IgD-negative memory B cell (primary cell): ENCODE data around the gene TPM1. TPM values are rescaled to one million over a fixed set of nuclear protein-coding genes. Genes with fewer than 3 reads are reported as not detected.
A peak's percentile ranks its signal among the peaks of the same experiment; 100 is the strongest.
"Not testable (repeated sequence)": the region's sequence is repeated elsewhere in the genome, so short reads cannot be mapped to it uniquely, and the experiment has no call there.

Experiments used
- H3K27ac Mint-ChIP-seq, 3 donors: one replicate each; pipeline ENCODE4 v1.8.0; 2020 to 2022; ENCODE audit warnings: mild to moderate bottlenecking in 3 of 3, mixed read lengths in 3 of 3, moderate library complexity in 1 of 3
- H3K27me3 Mint-ChIP-seq: one replicate; pipeline ENCODE4 v1.8.0; 2021; ENCODE audit warnings: mixed read lengths
- H3K36me3 Mint-ChIP-seq: one replicate; pipeline ENCODE4 v1.8.0; 2020; ENCODE audit warnings: mild to moderate bottlenecking, mixed read lengths
- H3K4me1 Mint-ChIP-seq, 3 donors: one replicate each; pipeline ENCODE4 v1.8.0; 2020 to 2022; ENCODE audit warnings: mixed read lengths in 3 of 3, mild to moderate bottlenecking in 1 of 3
- H3K4me3 Mint-ChIP-seq, 4 donors: one replicate each; pipeline ENCODE4 v1.8.0; 2020 to 2022; ENCODE audit warnings: mild to moderate bottlenecking in 4 of 4, mixed read lengths in 4 of 4, moderate library complexity in 3 of 4
- H3K9me3 Mint-ChIP-seq, 3 donors: one replicate each; pipeline ENCODE4 v1.8.0; 2020 to 2021; ENCODE audit warnings: mixed read lengths in 3 of 3, mild to moderate bottlenecking in 1 of 3
- polyA plus RNA-seq: library from polyadenylated mRNA; unstranded; fragments of 300-500 nt; fragmentation: Illumina TruSeq; gene quantifications from one replicate; pipeline ENCODE4 v1.2.3, GENCODE V29; 2021

The TPM1 gene
- polyA plus RNA-seq: 5.4 TPM

- Mint-ChIP-seq H3K27me3 (peaks cover 43% of the 10 kb centered on the region), H3K27ac (peak within 1 kb of the TSS in 1 of 3 donors; percentile 67), H3K4me1 (peaks cover 3 to 8% (median 6%) of the 10 kb centered on the region in 3 donors)
Observed at GRCh38 chr15:63041974-63042876, at the start of gene TPM1. Gene TPM1 (plus strand): TSS chr15:63042747. CDS start chr15:63042830, 83 bp downstream.

GRCh38 chr15:62993066-62993465 lies 49.5 kb upstream of the TPM1 start:
- Mint-ChIP-seq H3K4me1 (no peaks in the 10 kb centered on the region), H3K36me3 (no peaks in the 10 kb centered on the region), H3K27me3 (peaks cover 22% of the 10 kb centered on the region), H3K4me3 (no peak overlapping the region), H3K27ac (no peak overlapping the region), H3K9me3 (peaks cover 0 to 3% (median 0%) of the 10 kb centered on the region in 3 donors)

More at GRCh38 chr15:63041974-63042876, at the start of gene TPM1:
- Mint-ChIP-seq H3K36me3 (no peaks in the 10 kb centered on the region), H3K9me3 (no peaks in the 10 kb centered on the region), H3K4me3 (peak within 1 kb of the TSS; percentile 68 to 94 (median 86))

GRCh38 chr15:62993632-62994031 lies 48.9 kb upstream of the TPM1 start:
- not testable (repeated sequence) for H3K4me3 Mint-ChIP-seq, H3K27ac Mint-ChIP-seq, H3K4me1 Mint-ChIP-seq, H3K36me3 Mint-ChIP-seq, H3K9me3 Mint-ChIP-seq
- peaks cover 22% of the 10 kb centered on the region for H3K27me3 Mint-ChIP-seq

DNA sequence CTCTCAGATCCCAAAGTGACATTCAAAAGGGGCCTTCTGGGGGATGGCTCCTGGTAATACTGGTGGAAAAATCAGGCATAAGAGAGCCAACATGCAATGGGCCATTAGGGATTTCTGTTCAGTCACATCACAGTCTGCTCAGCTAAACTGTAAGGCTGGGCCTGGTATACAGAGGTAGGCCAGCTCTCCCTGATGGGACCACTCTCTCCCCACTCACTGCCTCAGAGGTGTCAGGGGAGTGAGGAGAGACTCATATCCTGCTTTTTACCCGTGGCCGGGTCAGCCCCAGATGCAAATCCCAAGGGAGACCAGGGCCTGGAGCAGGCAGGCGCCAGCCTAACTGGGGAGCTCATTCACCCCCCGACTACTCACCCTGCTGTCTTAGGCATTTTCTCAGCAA lies 48.1 kb upstream of the TPM1 start:
- H3K4me3 Mint-ChIP-seq: no peak overlapping the region
- peaks cover 20% of the 10 kb centered on the region for H3K27me3 Mint-ChIP-seq
- no peaks in the 10 kb centered on the region for H3K36me3 Mint-ChIP-seq
- H3K4me1 Mint-ChIP-seq: no peaks in the 10 kb centered on the region
- no peak overlapping the region for H3K27ac Mint-ChIP-seq
- H3K9me3 Mint-ChIP-seq: peaks cover 0 to 3% (median 0%) of the 10 kb centered on the region in 3 donors

- H3K9me3 Mint-ChIP-seq: peaks cover 0 to 3% (median 0%) of the 10 kb centered on the region in 3 donors
- no peak overlapping the region for H3K27ac Mint-ChIP-seq
- no peaks in the 10 kb centered on the region for H3K4me1 Mint-ChIP-seq
- no peak overlapping the region for H3K4me3 Mint-ChIP-seq
- no peaks in the 10 kb centered on the region for H3K36me3 Mint-ChIP-seq
- peaks cover 16% of the 10 kb centered on the region for H3K27me3 Mint-ChIP-seq
Observed at GRCh38 chr15:62994975-62995681, 47.4 kb upstream of the TPM1 start.

DNA sequence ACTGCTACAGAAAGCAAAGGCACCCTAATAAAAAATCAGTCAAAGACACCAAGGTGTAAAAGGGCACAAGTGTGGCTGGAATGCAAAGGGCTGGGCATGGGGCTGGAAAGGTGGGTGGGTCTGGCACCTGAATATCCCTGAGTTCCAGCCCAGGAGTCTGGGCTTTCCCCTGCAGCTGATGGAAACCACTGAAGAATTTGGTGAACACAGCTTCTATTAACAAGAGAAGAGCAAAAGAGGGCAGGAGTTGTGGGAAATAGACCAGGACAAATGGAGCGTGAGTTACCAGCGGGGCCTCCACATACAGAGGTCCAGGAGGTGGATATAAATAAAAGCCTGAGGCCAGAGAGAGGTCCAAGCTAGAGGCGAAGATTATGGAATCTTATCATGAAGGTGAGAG lies 45.1 kb upstream of the TPM1 start:
- Mint-ChIP-seq H3K36me3 (no peaks in the 10 kb centered on the region), H3K4me3 (no peak overlapping the region), H3K27me3 (peaks cover 8% of the 10 kb centered on the region), H3K9me3 (peaks cover 0 to 2% (median 0%) of the 10 kb centered on the region in 3 donors), H3K27ac (no peak overlapping the region), H3K4me1 (no peaks in the 10 kb centered on the region)

DNA sequence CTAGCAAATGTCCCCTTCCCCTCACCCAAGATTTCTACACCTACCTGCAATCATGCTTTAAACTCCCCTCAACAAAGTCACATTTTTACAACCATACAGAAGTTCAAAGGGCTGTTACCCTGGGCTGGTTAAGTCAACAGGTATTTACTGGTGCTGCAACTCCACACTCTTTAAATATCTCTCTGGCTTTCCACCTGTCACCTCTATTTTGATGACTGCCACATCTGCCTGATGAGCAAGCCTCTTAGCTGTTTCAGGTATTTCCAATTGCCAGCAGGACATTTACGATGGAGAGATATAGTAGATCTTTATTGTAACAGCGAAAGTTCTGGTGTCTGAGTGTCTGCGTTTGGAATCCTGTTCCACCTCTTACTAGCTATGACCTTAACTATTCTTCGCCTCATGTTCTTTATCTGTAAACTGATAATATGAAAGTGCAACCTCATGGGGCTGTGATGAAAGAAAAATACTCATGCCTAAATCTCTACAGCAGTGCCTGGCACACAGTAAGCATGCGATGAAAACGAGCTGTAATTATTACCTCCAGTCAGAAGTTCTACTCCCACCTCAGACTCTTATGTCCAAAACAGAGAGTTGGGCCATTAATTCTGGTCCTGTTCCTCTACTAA lies 44.2 kb upstream of the TPM1 start:
- no peaks in the 10 kb centered on the region for H3K9me3 Mint-ChIP-seq
- H3K27ac Mint-ChIP-seq: no peak overlapping the region
- H3K4me3 Mint-ChIP-seq: no peak overlapping the region
- no peaks in the 10 kb centered on the region for H3K36me3 Mint-ChIP-seq
- peaks cover 4% of the 10 kb centered on the region for H3K27me3 Mint-ChIP-seq
- no peaks in the 10 kb centered on the region for H3K4me1 Mint-ChIP-seq

GRCh38 chr15:62999178-62999577 lies 43.4 kb upstream of the TPM1 start:
- Mint-ChIP-seq H3K4me3 (no peak overlapping the region), H3K27ac (no peak overlapping the region), H3K4me1 (no peaks in the 10 kb centered on the region), H3K27me3 (peaks cover 7% of the 10 kb centered on the region), H3K36me3 (no peaks in the 10 kb centered on the region), H3K9me3 (no peaks in the 10 kb centered on the region)

DNA sequence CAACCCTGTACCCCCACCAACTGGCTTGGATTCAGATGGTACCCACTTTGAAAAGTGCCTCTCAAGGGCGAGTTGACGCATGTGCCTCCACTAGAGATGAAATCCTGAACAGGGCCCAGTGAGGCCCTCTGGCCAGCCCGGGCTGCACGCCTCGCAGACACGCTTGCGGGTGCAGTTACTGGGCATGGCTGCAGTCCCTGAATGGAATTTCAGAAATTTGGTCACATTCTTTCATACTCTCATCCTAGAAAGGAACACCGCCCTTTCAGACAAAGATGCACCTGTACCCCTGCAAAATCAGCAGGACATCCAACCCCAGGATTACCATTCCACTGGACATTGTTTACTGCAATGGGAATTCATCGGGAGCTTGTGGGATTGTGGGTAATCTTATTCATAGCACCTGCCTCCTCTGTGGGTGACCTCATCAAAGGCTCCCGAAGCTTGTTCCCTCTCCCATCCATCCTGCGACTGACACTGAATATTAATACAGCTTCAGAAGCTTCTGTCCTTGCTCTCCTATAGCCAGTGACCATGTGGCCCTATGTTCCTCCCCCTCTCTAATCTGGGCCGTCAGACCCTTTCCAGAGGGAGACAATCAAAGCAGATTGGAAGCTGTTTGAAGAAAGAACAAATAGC lies 42.5 kb upstream of the TPM1 start:
- Mint-ChIP-seq H3K9me3 (peaks cover 0 to 2% (median 0%) of the 10 kb centered on the region in 3 donors), H3K27me3 (peaks cover 11% of the 10 kb centered on the region), H3K27ac (no peak overlapping the region), H3K36me3 (no peaks in the 10 kb centered on the region), H3K4me3 (peak overlapping the region in 1 of 4 donors; percentile 28), H3K4me1 (no peaks in the 10 kb centered on the region)

- no peaks in the 10 kb centered on the region for H3K36me3 Mint-ChIP-seq
- H3K4me3 Mint-ChIP-seq: no peak overlapping the region
- H3K4me1 Mint-ChIP-seq: no peaks in the 10 kb centered on the region
- peaks cover 0 to 2% (median 0%) of the 10 kb centered on the region in 3 donors for H3K9me3 Mint-ChIP-seq
- H3K27me3 Mint-ChIP-seq: peaks cover 11% of the 10 kb centered on the region
- no peak overlapping the region for H3K27ac Mint-ChIP-seq
Observed at GRCh38 chr15:63000706-63001105, 41.8 kb upstream of the TPM1 start.

DNA sequence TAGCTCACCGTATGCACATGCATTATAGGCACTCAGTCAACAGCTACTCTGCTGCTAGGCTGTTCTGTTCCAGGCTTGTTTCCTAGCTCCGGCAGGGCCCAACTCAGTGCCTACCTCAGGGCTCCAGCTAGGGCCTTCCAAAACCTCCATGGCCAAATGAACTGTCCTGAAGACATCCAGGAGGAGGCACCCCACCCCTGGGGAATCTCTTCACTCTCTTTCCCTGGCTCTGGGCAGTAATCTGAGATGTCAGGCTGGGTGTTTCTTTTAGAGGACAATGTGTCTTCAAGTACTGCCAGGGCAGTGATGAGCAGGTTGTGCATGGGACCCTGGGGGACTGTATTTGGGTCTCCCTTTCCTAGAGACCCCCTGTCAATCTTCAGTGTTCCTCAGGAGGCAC lies 38.3 kb upstream of the TPM1 start:
- Mint-ChIP-seq H3K9me3 (peaks cover 0 to 2% (median 0%) of the 10 kb centered on the region in 3 donors), H3K4me1 (no peaks in the 10 kb centered on the region), H3K36me3 (no peaks in the 10 kb centered on the region), H3K27me3 (peaks cover 10% of the 10 kb centered on the region), H3K27ac (no peak overlapping the region), H3K4me3 (no peak overlapping the region)

DNA sequence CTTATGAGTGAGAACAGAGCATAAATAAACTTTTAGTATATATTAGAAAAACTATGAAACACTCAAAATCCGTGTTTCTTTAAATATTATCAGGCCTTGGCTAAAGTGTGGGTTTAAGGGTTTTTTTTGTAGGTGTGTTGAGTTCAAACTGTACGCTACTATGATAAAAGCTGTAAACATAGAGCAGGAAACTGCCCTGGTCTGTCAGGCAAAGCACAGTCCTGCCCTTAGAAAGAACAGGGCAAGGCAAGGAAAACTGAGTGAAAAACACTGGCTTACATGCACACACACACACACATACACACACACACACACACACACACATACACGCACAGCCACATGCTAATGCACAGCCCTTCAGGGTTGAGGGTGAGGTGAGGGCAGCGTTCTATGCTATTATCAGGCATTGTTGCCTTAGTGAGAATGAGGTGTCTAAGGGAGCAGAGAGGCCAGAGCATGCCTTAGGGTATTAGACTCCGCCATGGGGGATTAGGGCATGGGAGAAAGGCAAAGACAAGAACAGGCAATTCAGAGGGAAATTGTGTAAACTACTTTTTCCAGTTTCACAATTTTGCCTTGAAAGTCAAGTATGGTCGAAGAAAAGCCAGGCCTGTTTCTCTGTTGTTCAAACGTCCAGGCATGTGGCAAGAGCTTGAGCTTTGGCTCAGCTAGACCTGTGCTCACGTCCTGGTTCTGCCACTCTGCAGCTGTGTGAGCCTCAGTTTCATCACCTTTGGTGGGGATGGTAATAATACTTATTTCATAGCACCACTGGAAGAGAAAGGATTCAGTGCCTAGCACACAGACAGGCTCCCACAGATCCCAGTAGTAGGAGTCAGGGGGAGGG lies 36.3 kb upstream of the TPM1 start:
- peaks cover 10% of the 10 kb centered on the region for H3K27me3 Mint-ChIP-seq
- no peak overlapping the region for H3K4me3 Mint-ChIP-seq
- no peaks in the 10 kb centered on the region for H3K36me3 Mint-ChIP-seq
- H3K9me3 Mint-ChIP-seq: peaks cover 0 to 2% (median 0%) of the 10 kb centered on the region in 3 donors
- no peaks in the 10 kb centered on the region for H3K4me1 Mint-ChIP-seq
- H3K27ac Mint-ChIP-seq: no peak overlapping the region

GRCh38 chr15:63008333-63009049 lies 34.1 kb upstream of the TPM1 start:
- Mint-ChIP-seq H3K27me3 (peaks cover 10% of the 10 kb centered on the region), H3K4me1 (no peaks in the 10 kb centered on the region), H3K27ac (no peak overlapping the region), H3K9me3 (peaks cover 0 to 2% (median 0%) of the 10 kb centered on the region in 3 donors), H3K36me3 (no peaks in the 10 kb centered on the region), H3K4me3 (no peak overlapping the region)
